Aorta (tissue), 5 donors: ENCODE measurements around the gene LENEP. TPM values are rescaled to one million over a fixed set of nuclear protein-coding genes. Genes with fewer than 3 reads are reported as not detected.

Experiments
- ATAC-seq: fragments of 200-7000 bp; cut with Tn5 transposase; one replicate; pipeline ENCODE4 v1.9.1; 2022; ENCODE audit warnings: moderate library complexity; ENCODE audit not compliant: low FRiP score
- DNase-seq, 2 donors: peaks; one replicate each; pipeline ENCODE4 v3.0.0-alpha.2; 2020
- H3K27ac ChIP-seq, 2 donors: one replicate each; pipeline ENCODE4 v1.5.1; 2013; ENCODE audit warnings: low read length in 2 of 2, mild to moderate bottlenecking in 2 of 2, moderate library complexity in 2 of 2, control low read depth in 1 of 2, inconsistent platforms in 1 of 2, low read depth in 1 of 2
- H3K27me3 ChIP-seq, 2 donors: one replicate each; pipeline ENCODE4 v1.6.1; 2013; ENCODE audit warnings: control low read depth in 1 of 2, low read length in 1 of 2, mild to moderate bottlenecking in 1 of 2, moderate library complexity in 1 of 2; ENCODE audit not compliant: insufficient read depth in 2 of 2, control insufficient read depth in 1 of 2
- H3K36me3 ChIP-seq, 2 donors: one replicate each; pipeline ENCODE4 v1.6.1; 2013; ENCODE audit warnings: control low read depth in 1 of 2, low read length in 1 of 2, mild to moderate bottlenecking in 1 of 2; ENCODE audit not compliant: insufficient read depth in 2 of 2, control insufficient read depth in 1 of 2
- H3K4me1 ChIP-seq, 2 donors: one replicate each; pipeline ENCODE4 v1.6.1; 2013; ENCODE audit warnings: low read length in 2 of 2, control low read depth in 1 of 2, mild to moderate bottlenecking in 1 of 2, moderate library complexity in 1 of 2; ENCODE audit not compliant: insufficient read depth in 2 of 2, control insufficient read depth in 1 of 2
- H3K4me3 ChIP-seq, 2 donors: one replicate each; pipeline ENCODE4 v1.5.1; 2013; ENCODE audit warnings: low read length in 2 of 2, control low read depth in 1 of 2, mild to moderate bottlenecking in 1 of 2
- H3K9me3 ChIP-seq: one replicate; pipeline ENCODE4 v1.6.1; 2013; ENCODE audit warnings: mild to moderate bottlenecking, low read length; ENCODE audit not compliant: control insufficient read depth
- WGBS, 2 donors: extraction: QIAGEN DNeasy Blood & Tissue Kit; methylation state at CpG; one replicate each; pipeline ENCODE4 v1.1.7; 2013; 5-methylcytosine and 5-hydroxymethylcytosine counted together
- intact Hi-C, 2 donors: fragments of 100-400 bp; cut with DNase I; formaldehyde crosslinking; loops; one replicate each; pipeline versions ENCODE4 v1.14.2 to v1.15.0; 2022
- polyA plus RNA-seq, 2 donors: library from polyadenylated mRNA; stranded (reverse); fragments of 200-250 nt; gene quantifications; one replicate each; pipeline ENCODE4 v1.2.3, GENCODE V29; 2013
- total RNA-seq, 2 donors: library from RNA; stranded (reverse); fragmentation: NEBNext Ultra II Directional; extraction: Animal tissue kit (Norgen Biotek cat#: 25700); gene quantifications; one replicate each; pipeline ENCODE4 v1.2.1, GENCODE V29; 2021
- donor health status: healthy with polysubstance abuse.
- donor health status: Bipolar disorder and iron deficiency.
- donor health status: DM: no; HTN: no; CAD: no.
- donor health status: DM: no; HTN: no; CAD: no.
- donor health status: DM: yes; HTN: yes; CAD: no.

Gene LENEP
- total and polyA plus RNA-seq, 4 donors: not detected

GRCh38 chr1:154999571-155000410 is 6.4 kb downstream of the LENEP start:
- peaks cover 0 to 2% of the 10 kb centered on the region in 2 donors for H3K4me1 ChIP-seq
- no peaks in the 10 kb centered on the region for H3K27me3 ChIP-seq
- no peaks in the 10 kb centered on the region for H3K36me3 ChIP-seq
- H3K27ac ChIP-seq: peak overlapping the region; percentile 38 to 68
- ATAC-seq (no peak), DNase-seq (peak in 1 of 2 donors; percentile 60)
- H3K4me3 ChIP-seq: peak overlapping the region; percentile 22 to 30
- intact Hi-C loops: loop anchor here in 1 of 2 donors (2.0 to 5.0 kb wide), 3 partner anchors 37 to 63 kb away; partner anchors contain the start of genes EFNA4 and PMVK
- WGBS, 2 donors: 1% methylated on average over 49 to 50 of the region's 50 CpGs
- no peaks in the 10 kb centered on the region for H3K9me3 ChIP-seq

GRCh38 chr1:155000411-155000725 is 7.0 kb downstream of the LENEP start:
- intact Hi-C loops: loop anchor here in 1 of 2 donors (5.0 kb wide), 2 partner anchors 62 to 63 kb away; partner anchors contain the start of genes EFNA4 and PMVK
- no peak for ATAC-seq
- Histone ChIP-seq H3K4me3 (peak overlapping the region; percentile 2 to 65), H3K4me1 (peaks cover 0 to 2% of the 10 kb centered on the region in 2 donors), H3K27ac (peak overlapping the region in 1 of 2 donors; percentile 87), H3K27me3 (no peaks in the 10 kb centered on the region), H3K36me3 (no peaks in the 10 kb centered on the region), H3K9me3 (no peaks in the 10 kb centered on the region)
- WGBS, 2 donors: 0 to 1% methylated on average over 11 to 13 of the region's 13 CpGs
- peak in 1 of 2 donors; percentile 64 for DNase-seq

- H3K4me3 ChIP-seq: peak overlapping the region; percentile 46 to 65
- H3K4me1 ChIP-seq: peaks cover 0 to 2% of the 10 kb centered on the region in 2 donors
- H3K27me3 ChIP-seq: no peaks in the 10 kb centered on the region
- ATAC-seq: peak; percentile 80
- H3K27ac ChIP-seq: peak overlapping the region; percentile 59 to 87
- no peaks in the 10 kb centered on the region for H3K9me3 ChIP-seq
- 0 to 1% methylated on average over 33 to 43 of the region's 43 CpGs for WGBS, 2 donors
- DNase-seq: peak; percentile 91 to 97
- no peaks in the 10 kb centered on the region for H3K36me3 ChIP-seq
- intact Hi-C loops: loop anchor here in 1 of 2 donors (5.0 kb wide), 2 partner anchors 61 to 64 kb away; partner anchors contain the start of genes EFNA4 and PMVK
These were observed 7.5 kb downstream of the LENEP start for GRCh38 chr1:155000726-155001424.

GRCh38 chr1:155001425-155001674 is 8.0 kb downstream of the LENEP start:
- intact Hi-C loops: loop anchor here in 1 of 2 donors (5.0 kb wide), 2 partner anchors 61 to 64 kb away; partner anchors contain the start of genes EFNA4 and PMVK

GRCh38 chr1:155001675-155002463 is 8.5 kb downstream of the LENEP start:
- peak; percentile 100 for DNase-seq
- intact Hi-C loops: loop anchor here in 1 of 2 donors (1.0 to 5.0 kb wide), 3 partner anchors 29 to 65 kb away; partner anchors contain the start of genes EFNA4 and PMVK
- no peaks in the 10 kb centered on the region for H3K9me3 ChIP-seq

More at GRCh38 chr1:155001425-155001674, 8.0 kb downstream of the LENEP start:
- H3K27me3 ChIP-seq: no peaks in the 10 kb centered on the region
- DNase-seq: no peak
- 0% methylated on average over 11 of the region's 11 CpGs for WGBS, 2 donors
- no peaks in the 10 kb centered on the region for H3K36me3 ChIP-seq
- no peaks in the 10 kb centered on the region for H3K9me3 ChIP-seq
- peak overlapping the region; percentile 15 to 87 for H3K27ac ChIP-seq
- no peak for ATAC-seq
- H3K4me3 ChIP-seq: peak overlapping the region; percentile 46 to 65
- peaks cover 0 to 2% of the 10 kb centered on the region in 2 donors for H3K4me1 ChIP-seq

GRCh38 chr1:155002464-155003226 is 9.3 kb downstream of the LENEP start, which contains the start of gene ZBTB7B:
Gene ZBTB7B, plus strand, starts transcription at chr1:155002802. Its CDS starts 11,859 bp downstream, at chr1:155014661.
- intact Hi-C loops: loop anchor here in 1 of 2 donors (1.0 to 5.0 kb wide), 3 partner anchors 29 to 65 kb away; partner anchors contain the start of genes EFNA4 and PMVK
- 0 to 1% methylated on average over 25 to 34 of the region's 35 CpGs for WGBS, 2 donors
- no peaks in the 10 kb centered on the region for H3K36me3 ChIP-seq
- H3K4me3 ChIP-seq: peak within 1 kb of the TSS; percentile 79 to 84
- peak; percentile 6 for ATAC-seq
- peak within 1 kb of the TSS; percentile 59 to 89 for H3K27ac ChIP-seq
- peak; percentile 76 to 86 for DNase-seq
- H3K9me3 ChIP-seq: no peaks in the 10 kb centered on the region
- H3K27me3 ChIP-seq: no peaks in the 10 kb centered on the region
- peaks cover 0 to 2% of the 10 kb centered on the region in 2 donors for H3K4me1 ChIP-seq

More at GRCh38 chr1:155001675-155002463, 8.5 kb downstream of the LENEP start:
- Histone ChIP-seq H3K36me3 (no peaks in the 10 kb centered on the region), H3K4me1 (peaks cover 0 to 2% of the 10 kb centered on the region in 2 donors), H3K27me3 (no peaks in the 10 kb centered on the region), H3K27ac (peak overlapping the region; percentile 15 to 87), H3K4me3 (peak overlapping the region; percentile 46 to 65)
- WGBS, 2 donors: 0 to 1% methylated on average over 21 to 38 of the region's 38 CpGs
- ATAC-seq: peak; percentile 92

GRCh38 chr1:155003227-155003765 is 9.9 kb downstream of the LENEP start:
- DNase-seq: peak in 1 of 2 donors; percentile 84

More at GRCh38 chr1:155003227-155003765, 9.9 kb downstream of the LENEP start:
- Histone ChIP-seq H3K4me3 (peak overlapping the region; percentile 79 to 84), H3K27me3 (no peaks in the 10 kb centered on the region), H3K4me1 (peaks cover 0 to 2% of the 10 kb centered on the region in 2 donors), H3K36me3 (no peaks in the 10 kb centered on the region), H3K27ac (peak overlapping the region; percentile 59 to 89), H3K9me3 (no peaks in the 10 kb centered on the region)
- WGBS, 2 donors: 0% methylated on average over 34 to 37 of the region's 37 CpGs
- intact Hi-C loops: loop anchor here in 1 of 2 donors (5.0 kb wide), 2 partner anchors 59 to 66 kb away; partner anchors contain the start of genes EFNA4 and PMVK
- ATAC-seq: no peak
